HepG2 (cell line): ENCODE measurements around the gene SLC6A6. TPM values are rescaled to one million over a fixed set of nuclear protein-coding genes. Genes with fewer than 3 reads are reported as not detected.
A peak's percentile ranks its signal among the peaks of the same experiment; 100 is the strongest.

Source experiments
- ATF3 ChIP-seq: sonication (generic); formaldehyde crosslinking; IDR thresholded peaks from 2 replicates; pipeline ENCODE4 v1.4.0; 2020; ENCODE audit warnings: missing genetic modification reagents
- ATRX ChIP-seq: sonication (generic); formaldehyde crosslinking; IDR thresholded peaks from 2 replicates; pipeline ENCODE4 v1.4.0; 2020; ENCODE audit warnings: missing genetic modification reagents, borderline replicate concordance
- HOXA7 ChIP-seq: sonication (generic); formaldehyde crosslinking; IDR thresholded peaks from 2 replicates; pipeline ENCODE4 v1.8.1; 2022; ENCODE audit warnings: mild to moderate bottlenecking, missing genetic modification reagents, moderate library complexity
- IRF9 ChIP-seq: sonication (generic); formaldehyde crosslinking; IDR thresholded peaks from 2 replicates; pipeline ENCODE4 v1.8.0; 2022; ENCODE audit warnings: missing genetic modification reagents, mild to moderate bottlenecking, borderline replicate concordance
- JUND ChIP-seq: sonication (generic); formaldehyde crosslinking; IDR thresholded peaks from 2 replicates; pipeline ENCODE4 v1.8.0; 2022; ENCODE audit warnings: mild to moderate bottlenecking, missing genetic modification reagents
- MAFF ChIP-seq: IDR thresholded peaks from 2 replicates; pipeline ENCODE4 v1.6.1; 2011; ENCODE audit warnings: low read depth, low read length, improper control_type of control experiment
- SMYD3 ChIP-seq: sonication (generic); formaldehyde crosslinking; IDR thresholded peaks from 2 replicates; pipeline ENCODE4 v1.8.1; 2023; ENCODE audit warnings: mild to moderate bottlenecking, missing genetic modification reagents
- TFDP1 ChIP-seq: IDR thresholded peaks from 2 replicates; pipeline ENCODE4 v1.6.1; 2016; ENCODE audit warnings: missing compliant biosample characterization, missing genetic modification reagents, borderline replicate concordance
- ZBTB43 ChIP-seq: sonication (generic); formaldehyde crosslinking; conservative IDR thresholded peaks from 2 replicates; pipeline ENCODE4 v1.4.0; 2020; ENCODE audit warnings: missing genetic modification reagents
- ZNF142 ChIP-seq: sonication (generic); formaldehyde crosslinking; IDR thresholded peaks from 2 replicates; pipeline ENCODE4 v1.4.0; 2020; ENCODE audit warnings: missing genetic modification reagents
- ZNF224 ChIP-seq: sonication (generic); formaldehyde crosslinking; IDR thresholded peaks from 2 replicates; pipeline ENCODE4 v1.5.0; 2020; ENCODE audit warnings: mild to moderate bottlenecking, missing genetic modification reagents
- ZNF230 ChIP-seq: sonication (generic); formaldehyde crosslinking; IDR thresholded peaks from 2 replicates; pipeline ENCODE4 v1.4.0; 2020; ENCODE audit warnings: mild to moderate bottlenecking, missing genetic modification reagents
- ZNF275 ChIP-seq: sonication (generic); formaldehyde crosslinking; IDR thresholded peaks from 2 replicates; pipeline ENCODE4 v1.8.0; 2022; ENCODE audit warnings: missing genetic modification reagents, mild to moderate bottlenecking, inconsistent platforms, borderline replicate concordance
- ZNF441 ChIP-seq: sonication (generic); formaldehyde crosslinking; IDR thresholded peaks from 2 replicates; pipeline ENCODE4 v1.7.0; 2021; ENCODE audit warnings: missing genetic modification reagents, borderline replicate concordance
- ZNF704 ChIP-seq: sonication (generic); formaldehyde crosslinking; IDR thresholded peaks from 2 replicates; pipeline ENCODE4 v1.8.1; 2023; ENCODE audit warnings: mild to moderate bottlenecking, inconsistent platforms, moderate library complexity, missing genetic modification reagents, borderline replicate concordance
- ZNF766 ChIP-seq: sonication (generic); formaldehyde crosslinking; IDR thresholded peaks from 2 replicates; pipeline ENCODE4 v1.5.0; 2020; ENCODE audit warnings: missing genetic modification reagents, borderline replicate concordance
- polyA plus RNA-seq, 8 experiments: library from polyadenylated mRNA; depleted of rRNA in 3 of 8; stranded (reverse) in 7 of 8; unstranded in 1 of 8; fragments of >200 nt; fragmentation: Illumina TruSeq in 4 of 8; extraction: Trizol in 4 of 8; gene quantifications; 2 replicates each; pipeline versions ENCODE4 v1.2.1 to v1.2.3, GENCODE V29; 2011 to 2016; ENCODE audit warnings: low read depth in 4 of 8, missing spikeins in 1 of 8, mixed read lengths in 1 of 8; ENCODE audit not compliant: insufficient read depth in 1 of 8
- total RNA-seq, 5 experiments: library from RNA; depleted of rRNA; stranded (reverse); fragments of >200 nt; fragmentation: Illumina TruSeq; extraction: Trizol; gene quantifications; 2 replicates each; pipeline ENCODE4 v1.2.3, GENCODE V29; 2016; ENCODE audit warnings: low read depth in 1 of 5

SLC6A6 gene
- total and polyA plus RNA-seq, 2 of the 13 experiments (the other 11 are each of a cell fraction or from before 2014, with no cell fraction given): 14.1 to 20.7 TPM

- TF ChIP-seq ZNF704 (CRISPR knock-in tag) (no peak), ZNF230 (CRISPR knock-in tag) (0 out of 2 replicates have a peak, but pooled peaks have one; percentile 16), ZNF275 (CRISPR knock-in tag) (no peak), HOXA7 (CRISPR knock-in tag) (no peak), ZNF142 (CRISPR knock-in tag) (0 out of 2 replicates have a peak, but pooled peaks have one; percentile 2), SMYD3 (CRISPR knock-in tag) (no peak), ATF3 (CRISPR knock-in tag) (no peak; the same call in 1 of the 2 replicates), TFDP1 (CRISPR knock-in tag) (no peak), MAFF (no peak), IRF9 (CRISPR knock-in tag) (no peak), ZNF224 (CRISPR knock-in tag) (0 out of 2 replicates have a peak, but pooled peaks have one; percentile 60), ZBTB43 (CRISPR knock-in tag) (no peak), ZNF766 (CRISPR knock-in tag) (no peak), ZNF441 (CRISPR knock-in tag) (no peak), JUND (CRISPR knock-in tag) (0 out of 2 replicates have a peak, but pooled peaks have one; percentile 16), ATRX (CRISPR knock-in tag) (no peak)
Measured at GRCh38 chr3:14401692-14402303, 608 bp upstream of the SLC6A6 start (continued).
